Activated CD4-positive, alpha-beta T cell treated with anti-CD3 and anti-CD28 coated beads, Interleukin-2, amount 50 U/mL, for 1 hour (primary cell): ENCODE results near the gene LAMTOR2.

Experiments
- DNase-seq: peaks from one replicate; pipeline ENCODE4 v3.0.0-alpha.2; 2020

LAMTOR2 gene

DNA sequence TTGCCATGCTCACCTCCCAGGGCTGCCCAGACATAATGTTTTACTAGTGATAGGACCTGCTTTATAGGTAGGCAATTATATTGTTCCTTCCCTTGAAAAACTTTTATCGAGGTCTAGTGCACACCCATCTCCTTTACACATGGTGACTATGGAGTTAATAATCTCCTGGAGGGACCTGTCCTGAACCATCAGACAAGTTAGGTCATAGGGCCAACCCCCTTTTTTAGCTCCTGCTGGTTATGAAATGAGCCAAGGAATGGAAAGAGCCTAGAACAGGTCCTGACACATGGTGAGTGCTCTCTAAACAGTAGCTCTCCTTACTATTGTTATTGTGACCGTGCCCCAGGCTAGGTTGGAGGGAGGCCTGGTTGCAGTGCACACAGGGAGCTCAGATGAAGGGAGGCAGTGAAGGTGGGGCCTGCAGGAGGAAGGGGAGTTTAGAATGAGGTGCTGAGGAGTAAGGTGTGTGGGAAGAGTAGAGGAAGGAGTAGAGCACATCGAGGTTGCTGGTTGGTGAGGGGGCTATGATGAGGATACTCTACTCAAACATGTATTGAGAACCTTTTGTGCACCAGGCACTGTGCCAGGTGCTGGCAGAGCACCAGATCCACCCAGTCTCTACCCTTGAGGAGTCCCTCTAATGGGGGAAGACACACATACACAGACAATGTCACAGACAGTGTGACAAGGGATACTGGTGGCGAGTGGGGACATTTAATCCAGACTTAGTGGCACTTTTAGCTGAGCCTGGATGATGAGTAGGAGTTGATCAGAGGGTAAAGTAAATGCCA lies 45.8 kb downstream of the LAMTOR2 start:
- no peak for DNase-seq

DNA sequence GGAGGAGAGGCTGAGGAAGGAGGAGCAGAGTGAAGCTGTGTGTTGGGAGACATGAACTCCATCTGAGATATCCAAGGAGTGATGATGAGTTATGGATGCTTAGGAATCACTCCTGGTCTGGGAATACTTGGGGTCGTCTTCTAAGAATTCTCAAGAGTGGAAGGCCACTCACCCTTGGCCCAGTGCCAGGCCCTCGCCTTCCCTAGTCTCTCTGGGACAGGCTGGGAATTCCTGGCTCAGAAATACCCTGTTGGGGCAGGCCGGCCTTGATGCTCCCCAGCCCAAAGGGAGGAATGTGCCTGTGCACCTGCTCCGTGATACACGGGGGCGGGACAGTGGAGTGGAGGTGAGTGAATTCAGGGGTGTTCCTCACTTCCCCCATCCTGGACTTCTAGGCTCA lies 47.3 kb downstream of the LAMTOR2 start:
- no peak for DNase-seq

GRCh38 chr1:156102633-156103511 lies 48.3 kb downstream of the LAMTOR2 start:
- no peak for DNase-seq

DNA sequence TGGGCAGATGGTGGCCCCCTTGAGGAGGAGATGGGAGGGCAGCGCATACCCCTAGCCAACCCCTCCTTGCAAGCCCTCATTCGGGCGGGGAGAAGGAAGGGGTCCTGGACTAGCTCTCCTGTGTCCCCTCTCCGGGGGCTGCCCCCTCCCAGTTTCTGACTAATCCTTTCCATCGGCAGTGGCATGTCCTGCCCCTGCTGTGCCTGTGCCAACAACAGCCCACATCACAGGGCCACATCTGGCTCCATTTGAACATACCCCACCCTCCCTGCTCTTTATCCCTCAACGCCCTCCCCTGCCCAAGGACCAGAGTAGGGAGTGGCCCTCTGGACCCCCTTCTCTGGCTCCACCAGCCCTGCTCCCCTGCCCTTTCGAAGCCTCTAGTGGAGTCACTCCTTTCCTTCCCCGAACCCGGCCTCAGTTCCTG lies 49.0 kb downstream of the LAMTOR2 start:
- peak; percentile 61 for DNase-seq

- peak; percentile 64 for DNase-seq
These were observed 49.7 kb downstream of the LAMTOR2 start for GRCh38 chr1:156104065-156104810.

GRCh38 chr1:156104861-156105832 lies 50.6 kb downstream of the LAMTOR2 start:
- DNase-seq = no peak

DNA sequence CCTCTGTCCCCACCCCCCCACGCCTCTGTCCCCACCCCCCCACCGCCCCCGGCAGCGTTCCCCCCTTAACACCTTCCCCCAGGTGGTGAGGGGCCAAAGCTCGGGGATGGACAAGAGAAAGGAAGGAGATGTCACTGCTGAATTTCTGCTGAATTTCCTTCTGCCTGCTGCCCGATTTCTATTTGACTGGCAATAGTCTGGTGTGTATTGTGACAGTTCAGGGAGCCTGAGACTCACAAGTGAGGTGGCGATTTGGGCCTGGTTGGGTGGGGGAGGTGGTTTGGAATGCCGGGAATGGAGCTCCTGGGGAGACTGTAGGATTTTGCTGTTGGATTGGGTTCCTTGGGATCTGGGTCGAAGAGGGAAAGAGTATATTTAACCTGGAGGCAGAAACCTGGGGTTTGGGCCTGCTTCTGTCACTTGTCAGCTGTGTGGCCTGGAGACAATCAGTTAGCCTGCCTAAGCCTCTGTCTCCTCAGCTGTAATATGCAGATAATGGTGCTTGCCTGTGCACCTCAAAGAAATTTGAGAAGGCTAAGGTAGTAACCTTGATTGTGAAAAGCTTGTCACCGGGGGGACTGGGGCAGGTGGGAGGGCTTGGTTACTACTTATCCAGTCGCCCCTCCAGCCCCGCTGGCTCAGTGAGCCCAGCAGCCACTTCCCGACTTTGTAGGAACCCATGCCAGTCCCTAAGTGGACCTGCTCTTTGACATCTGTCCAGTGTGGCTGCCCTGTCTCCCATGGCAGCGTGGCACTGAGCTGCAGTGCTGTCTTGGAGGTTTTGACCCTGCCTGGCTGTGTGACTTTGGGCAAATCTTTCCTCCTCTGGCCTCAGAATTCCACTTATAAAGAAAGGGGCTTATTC lies 52.3 kb downstream of the LAMTOR2 start:
- DNase-seq = no peak

GRCh38 chr1:156108057-156108456 lies 53.5 kb downstream of the LAMTOR2 start:
- no peak for DNase-seq
